GM12864 (cell line): ENCODE data around the gene SLC7A9.
"Not testable (repeated sequence)": the region's sequence is repeated elsewhere in the genome, so short reads cannot be mapped to it uniquely, and the experiment has no call there.

Experiments
- DNase-seq: peaks from one replicate; pipeline ENCODE4 v3.0.0-alpha.2; 2011; ENCODE audit warnings: low read depth
- H3K4me3 ChIP-seq: 2 replicates; pipeline ENCODE4 v1.5.1; 2011; ENCODE audit warnings: mild to moderate bottlenecking, low read depth, low read length, control low read depth
- CTCF ChIP-seq: IDR thresholded peaks from 2 replicates; pipeline ENCODE4 v1.5.1; 2011; ENCODE audit warnings: low read depth, mild to moderate bottlenecking, moderate library complexity, low read length, control low read depth, inconsistent platforms; ENCODE audit errors: missing control alignments

SLC7A9 gene

GRCh38 chr19:32887572-32888215 is 18.1 kb upstream of the SLC7A9 start:
- DNase-seq = no peak
- H3K4me3 ChIP-seq = no peak overlapping the region
- no peak for TF ChIP-seq CTCF

GRCh38 chr19:32886241-32886640 is 16.7 kb upstream of the SLC7A9 start:
- TF ChIP-seq CTCF = no peak
- no peak for DNase-seq
- no peak overlapping the region for H3K4me3 ChIP-seq

GRCh38 chr19:32885255-32885654 is 15.7 kb upstream of the SLC7A9 start:
- not testable (repeated sequence) for DNase-seq, H3K4me3 ChIP-seq

GRCh38 chr19:32881766-32882165 is 12.2 kb upstream of the SLC7A9 start:
- H3K4me3 ChIP-seq = no peak overlapping the region
- DNase-seq = no peak
- TF ChIP-seq CTCF = no peak

- H3K4me3 ChIP-seq = no peak overlapping the region
- DNase-seq = no peak
- TF ChIP-seq CTCF = no peak
Measured at GRCh38 chr19:32880622-32881021, 11.1 kb upstream of the SLC7A9 start.

DNA sequence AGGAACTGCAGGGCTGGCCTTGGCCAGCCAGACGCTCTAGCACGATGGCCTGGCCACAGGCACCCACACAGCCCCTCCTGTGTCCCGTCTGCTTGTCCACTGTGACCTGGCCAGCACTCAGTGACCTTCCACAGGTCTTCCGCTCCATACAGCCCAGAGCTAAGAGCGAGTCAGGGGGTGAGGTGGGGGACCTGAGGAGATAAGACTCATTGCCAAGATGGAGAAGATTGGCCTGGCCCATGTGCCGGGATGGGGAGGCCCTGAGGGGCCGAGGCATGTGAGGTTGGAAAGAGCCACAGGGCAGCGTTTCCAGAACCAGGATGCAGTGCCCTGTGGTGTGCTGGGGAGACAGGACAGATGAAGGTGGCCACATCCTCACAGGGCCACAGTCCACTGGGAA is 10.2 kb upstream of the SLC7A9 start:
- no peak for DNase-seq
- no peak overlapping the region for H3K4me3 ChIP-seq
- TF ChIP-seq CTCF = no peak

DNA sequence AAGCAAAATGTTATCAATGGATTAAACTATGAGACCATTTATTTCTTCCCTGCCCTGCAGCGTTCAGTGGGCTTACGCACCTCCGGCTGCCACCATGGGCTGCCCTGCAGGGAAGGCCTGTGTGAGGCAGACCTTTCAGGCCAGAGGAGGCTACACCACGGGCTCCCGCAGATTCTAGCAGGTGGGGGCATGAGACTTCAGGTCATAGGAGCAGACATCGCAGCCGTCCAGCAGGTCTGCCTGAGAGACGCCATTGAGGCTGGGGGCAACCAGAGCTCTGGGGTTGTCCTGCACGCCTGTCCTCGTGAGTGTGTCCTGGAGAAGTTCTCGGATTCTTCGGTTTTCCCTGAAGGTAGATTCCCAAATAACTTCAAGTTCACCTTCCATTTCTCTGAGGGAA is 9.4 kb upstream of the SLC7A9 start:
- DNase-seq = no peak
- no peak for TF ChIP-seq CTCF
- no peak overlapping the region for H3K4me3 ChIP-seq
